CD4-positive, CD25-positive, alpha-beta regulatory T cell (primary cell): ENCODE measurements around the gene CACNA1S. TPM values are rescaled to one million over a fixed set of nuclear protein-coding genes. Genes with fewer than 3 reads are reported as not detected.

Source experiments
- ATAC-seq, 2 donors: fragments of 150-1000 bp; cut with Tn5 transposase; one replicate each; pipeline ENCODE4 v1.10.0; 2021; ENCODE audit warnings: low read depth in 2 of 2, moderate number of reproducible peaks in 2 of 2, moderate library complexity in 1 of 2
- DNase-seq, 3 donors: peaks; one replicate each; pipeline versions ENCODE4 v3.0.0 to v3.0.0-alpha.2; 2012 to 2022; ENCODE audit warnings: mixed read lengths in 1 of 3
- H3K27ac ChIP-seq: one replicate; pipeline ENCODE4 v1.7.0; 2013; ENCODE audit warnings: mild to moderate bottlenecking, low read length; ENCODE audit not compliant: insufficient read depth, poor library complexity, severe bottlenecking
- H3K27me3 ChIP-seq: one replicate; pipeline ENCODE4 v1.7.0; 2013; ENCODE audit warnings: low read length; ENCODE audit not compliant: control insufficient read depth, insufficient read depth
- H3K36me3 ChIP-seq: one replicate; pipeline ENCODE4 v1.7.0; 2013; ENCODE audit warnings: mild to moderate bottlenecking, low read length, moderate library complexity; ENCODE audit not compliant: control insufficient read depth, insufficient read depth
- H3K4me1 ChIP-seq: 2 replicates; pipeline ENCODE4 v1.7.0; 2013; ENCODE audit warnings: mild to moderate bottlenecking, low read length; ENCODE audit not compliant: insufficient read depth, control insufficient read depth, poor library complexity, severe bottlenecking
- H3K4me3 ChIP-seq: one replicate; pipeline ENCODE4 v1.7.0; 2013; ENCODE audit warnings: low read depth, mild to moderate bottlenecking, low read length, moderate library complexity
- H3K9me3 ChIP-seq, 2 experiments: 1 replicate in 1 of 2; 2 replicates in 1 of 2; pipeline ENCODE4 v1.7.0; 2013; ENCODE audit warnings: low read length in 2 of 2, mild to moderate bottlenecking in 1 of 2, moderate library complexity in 1 of 2; ENCODE audit not compliant: control insufficient read depth in 2 of 2
- H3K27ac Mint-ChIP-seq, 3 donors: one replicate each; pipeline ENCODE4 v1.8.0; 2020 to 2022; ENCODE audit warnings: mild to moderate bottlenecking in 3 of 3, mixed read lengths in 3 of 3, moderate library complexity in 2 of 3
- H3K27me3 Mint-ChIP-seq: one replicate; pipeline ENCODE4 v1.8.0; 2022; ENCODE audit warnings: mild to moderate bottlenecking, mixed read lengths
- H3K36me3 Mint-ChIP-seq: one replicate; pipeline ENCODE4 v1.8.0; 2020; ENCODE audit warnings: mixed read lengths
- H3K4me1 Mint-ChIP-seq, 4 donors: one replicate each; pipeline ENCODE4 v1.8.0; 2020 to 2022; ENCODE audit warnings: mixed read lengths in 4 of 4, mild to moderate bottlenecking in 1 of 4
- H3K4me3 Mint-ChIP-seq, 4 donors: one replicate each; pipeline ENCODE4 v1.8.0; 2020 to 2022; ENCODE audit warnings: mild to moderate bottlenecking in 4 of 4, mixed read lengths in 4 of 4, moderate library complexity in 3 of 4
- H3K9me3 Mint-ChIP-seq, 7 donors: one replicate each; pipeline ENCODE4 v1.8.0; 2020 to 2022; ENCODE audit warnings: mixed read lengths in 7 of 7, mild to moderate bottlenecking in 3 of 7, moderate library complexity in 2 of 7
- polyA plus RNA-seq, 4 donors: library from polyadenylated mRNA; unstranded; fragments of 300-500 nt; fragmentation: Illumina TruSeq; gene quantifications; one replicate each; pipeline ENCODE4 v1.2.3, GENCODE V29; 2021
- total RNA-seq: library from RNA; stranded (reverse); gene quantifications from one replicate; pipeline ENCODE4 v1.2.3, GENCODE V29; 2022

Gene CACNA1S
- total and polyA plus RNA-seq, 5 donors from 2014 or later = not detected

DNA sequence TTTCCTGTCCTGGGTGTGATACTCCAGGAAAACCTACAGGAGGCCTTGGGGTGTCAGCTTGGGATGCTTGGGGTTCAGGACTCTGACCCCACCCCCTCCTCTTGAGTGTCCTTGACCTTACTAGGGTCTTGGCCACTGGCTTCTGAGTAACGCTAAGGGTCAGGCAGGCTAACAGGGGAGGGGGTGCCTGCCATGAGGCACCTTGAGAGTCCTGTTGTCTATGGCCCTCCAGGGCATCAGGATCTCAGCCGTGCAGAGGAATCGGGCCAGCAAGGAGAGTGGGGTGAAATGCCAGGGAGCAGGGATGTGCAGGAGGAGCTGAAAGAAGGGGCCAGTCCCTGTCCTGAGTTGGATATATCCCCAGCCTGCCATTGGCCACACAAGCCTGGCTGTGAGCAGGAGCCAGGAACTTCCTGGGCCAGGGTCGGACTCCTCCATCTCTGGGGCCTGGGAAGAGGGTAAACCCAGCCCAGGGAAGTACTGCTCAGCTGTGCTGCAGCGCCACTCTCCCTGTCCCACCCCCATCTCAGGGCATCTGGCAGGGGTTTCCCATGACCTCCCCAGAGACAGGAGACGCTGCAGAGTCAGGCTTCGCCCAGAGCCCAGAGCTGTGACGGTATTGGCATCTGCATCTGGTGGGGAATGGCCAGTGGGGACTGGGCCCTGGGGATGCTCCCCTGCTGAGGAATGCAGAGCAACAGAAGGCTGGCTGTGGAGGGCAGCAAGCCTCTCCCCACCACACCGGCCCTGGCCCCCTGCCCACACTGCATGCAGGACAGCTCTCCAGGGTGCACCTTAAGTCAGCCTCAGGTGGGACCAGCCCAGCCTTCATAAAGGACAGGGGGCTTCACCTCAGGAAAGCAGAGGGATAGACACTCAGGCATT lies 95.0 kb downstream of the CACNA1S start:
- H3K27ac ChIP-seq = peak overlapping the region; percentile 15

DNA sequence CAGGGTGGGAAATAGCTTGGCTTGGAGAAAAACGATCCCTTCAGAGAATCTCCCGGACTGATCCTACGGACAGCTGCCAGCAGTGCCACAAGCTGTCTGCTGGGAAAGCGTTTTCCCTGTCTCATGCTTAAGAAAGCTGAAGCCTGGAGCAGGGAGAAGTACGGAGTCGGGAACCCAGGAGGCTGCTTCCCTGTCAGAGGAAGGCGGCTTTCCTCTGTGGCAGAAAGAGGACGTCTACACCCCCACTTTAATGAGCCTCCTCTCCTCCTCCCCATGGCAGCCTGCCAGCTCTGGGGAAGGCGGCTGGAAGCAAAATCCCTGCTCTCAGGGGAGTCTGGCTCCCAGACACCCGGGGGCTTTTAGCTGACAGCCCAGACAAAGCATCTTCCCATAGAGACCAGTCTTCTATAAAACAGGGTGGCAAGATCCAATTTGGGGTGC lies 96.0 kb downstream of the CACNA1S start:
- no peak for DNase-seq

More for the DNA sequence above, 95.0 kb downstream of the CACNA1S start:
- no peaks in the 10 kb centered on the region for H3K27me3 ChIP-seq
- Mint-ChIP-seq H3K9me3 (no peaks in the 10 kb centered on the region), H3K27ac (peak overlapping the region; percentile 38 to 92 (median 65)), H3K27me3 (no peaks in the 10 kb centered on the region), H3K4me1 (peaks cover 14 to 99% (median 64%) of the 10 kb centered on the region in 4 donors), H3K36me3 (peaks cover 10% of the 10 kb centered on the region), H3K4me3 (peak overlapping the region; percentile 31 to 76 (median 41))
- H3K9me3 ChIP-seq = no peaks in the 10 kb centered on the region
- DNase-seq (no peak), ATAC-seq (no peak)
- peaks cover under 1% of the 10 kb centered on the region for H3K36me3 ChIP-seq
- H3K4me3 ChIP-seq = no peak overlapping the region
- H3K4me1 ChIP-seq = peaks cover 98% of the 10 kb centered on the region

DNA sequence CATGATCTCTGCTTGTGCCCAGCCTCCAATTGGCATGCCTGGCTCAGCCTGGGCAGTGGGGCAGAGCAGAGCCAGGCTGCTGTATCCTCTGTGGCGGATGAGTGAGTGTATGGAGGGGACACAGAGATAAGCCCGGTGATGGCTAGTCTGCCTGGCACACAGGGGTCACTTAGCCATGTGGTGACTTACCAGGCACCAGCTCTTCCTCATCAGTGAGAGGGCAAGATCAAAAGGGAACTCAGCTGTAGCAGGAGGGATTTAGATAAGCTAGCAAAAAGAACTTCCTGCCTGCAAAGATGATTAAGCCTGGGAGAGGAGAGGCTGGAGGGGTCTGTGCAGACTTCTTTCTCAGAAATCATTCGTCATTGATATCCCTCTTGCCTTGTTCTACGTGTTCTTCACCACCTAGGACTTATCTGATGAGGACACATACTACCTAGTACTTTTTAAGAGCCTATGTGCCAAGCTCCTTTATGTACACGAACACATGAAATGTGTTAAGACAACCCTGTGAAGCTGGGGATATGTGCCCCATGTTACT lies 96.6 kb downstream of the CACNA1S start:
- H3K36me3 ChIP-seq = peaks cover 5% of the 10 kb centered on the region
- Mint-ChIP-seq H3K27me3 (no peaks in the 10 kb centered on the region), H3K27ac (peak overlapping the region; percentile 84 to 94 (median 90)), H3K9me3 (no peaks in the 10 kb centered on the region), H3K4me1 (peaks cover 19 to 99% (median 70%) of the 10 kb centered on the region in 4 donors), H3K4me3 (peak overlapping the region in 3 of 4 donors; percentile 46 to 76 (median 46)), H3K36me3 (peaks cover 16% of the 10 kb centered on the region)
- H3K9me3 ChIP-seq = no peaks in the 10 kb centered on the region
- H3K4me3 ChIP-seq = peak overlapping the region; percentile 7
- H3K27ac ChIP-seq = peak overlapping the region; percentile 30
- peaks cover 96% of the 10 kb centered on the region for H3K4me1 ChIP-seq
- ATAC-seq = peak; percentile 6 to 7
- DNase-seq = peak in 1 of 3 donors; percentile 71
- no peaks in the 10 kb centered on the region for H3K27me3 ChIP-seq

More for the DNA sequence above, 96.0 kb downstream of the CACNA1S start:
- H3K27me3 ChIP-seq = no peaks in the 10 kb centered on the region
- ATAC-seq = no peak
- H3K4me1 Mint-ChIP-seq = peaks cover 17 to 99% (median 68%) of the 10 kb centered on the region in 4 donors
- H3K27me3 Mint-ChIP-seq = no peaks in the 10 kb centered on the region
- no peaks in the 10 kb centered on the region for H3K9me3 Mint-ChIP-seq
- no peaks in the 10 kb centered on the region for H3K9me3 ChIP-seq
- peak overlapping the region in 2 of 4 donors; percentile 46 to 76 for H3K4me3 Mint-ChIP-seq
- peak overlapping the region; percentile 30 for H3K27ac ChIP-seq
- peak overlapping the region; percentile 7 for H3K4me3 ChIP-seq
- peaks cover 5% of the 10 kb centered on the region for H3K36me3 ChIP-seq
- H3K27ac Mint-ChIP-seq = peak overlapping the region; percentile 38 to 94 (median 84)
- peaks cover 15% of the 10 kb centered on the region for H3K36me3 Mint-ChIP-seq
- peaks cover 98% of the 10 kb centered on the region for H3K4me1 ChIP-seq

DNA sequence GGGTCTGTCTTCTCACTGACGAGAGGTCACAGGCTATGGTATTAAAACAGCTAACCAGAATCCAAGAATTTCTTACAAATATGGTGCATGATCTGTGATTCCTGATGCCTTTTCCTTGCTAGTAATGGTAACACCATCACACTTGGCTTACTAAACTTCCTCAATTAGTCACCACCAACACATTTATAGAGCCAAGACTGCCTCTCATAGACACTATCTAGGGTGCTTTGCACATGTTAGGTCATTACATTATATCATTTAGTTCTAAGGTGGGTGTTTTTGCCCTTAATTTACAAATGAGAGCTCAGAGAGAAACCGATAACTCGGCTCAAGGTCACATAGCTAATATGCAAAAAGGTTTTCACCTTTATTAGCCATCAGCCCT lies 97.4 kb downstream of the CACNA1S start:
- peaks cover 19 to 98% (median 66%) of the 10 kb centered on the region in 4 donors for H3K4me1 Mint-ChIP-seq
- Histone ChIP-seq H3K4me1 (peaks cover 96% of the 10 kb centered on the region), H3K4me3 (no peak overlapping the region), H3K9me3 (no peaks in the 10 kb centered on the region), H3K36me3 (peaks cover 8% of the 10 kb centered on the region), H3K27ac (no peak overlapping the region), H3K27me3 (no peaks in the 10 kb centered on the region)
- peak overlapping the region; percentile 3 to 46 (median 36) for H3K4me3 Mint-ChIP-seq
- peaks cover 16% of the 10 kb centered on the region for H3K36me3 Mint-ChIP-seq
- H3K27ac Mint-ChIP-seq = peak overlapping the region in 2 of 3 donors; percentile 31 to 43
- DNase-seq = no peak
- no peaks in the 10 kb centered on the region for H3K27me3 Mint-ChIP-seq
- no peaks in the 10 kb centered on the region for H3K9me3 Mint-ChIP-seq
- ATAC-seq = no peak

DNA sequence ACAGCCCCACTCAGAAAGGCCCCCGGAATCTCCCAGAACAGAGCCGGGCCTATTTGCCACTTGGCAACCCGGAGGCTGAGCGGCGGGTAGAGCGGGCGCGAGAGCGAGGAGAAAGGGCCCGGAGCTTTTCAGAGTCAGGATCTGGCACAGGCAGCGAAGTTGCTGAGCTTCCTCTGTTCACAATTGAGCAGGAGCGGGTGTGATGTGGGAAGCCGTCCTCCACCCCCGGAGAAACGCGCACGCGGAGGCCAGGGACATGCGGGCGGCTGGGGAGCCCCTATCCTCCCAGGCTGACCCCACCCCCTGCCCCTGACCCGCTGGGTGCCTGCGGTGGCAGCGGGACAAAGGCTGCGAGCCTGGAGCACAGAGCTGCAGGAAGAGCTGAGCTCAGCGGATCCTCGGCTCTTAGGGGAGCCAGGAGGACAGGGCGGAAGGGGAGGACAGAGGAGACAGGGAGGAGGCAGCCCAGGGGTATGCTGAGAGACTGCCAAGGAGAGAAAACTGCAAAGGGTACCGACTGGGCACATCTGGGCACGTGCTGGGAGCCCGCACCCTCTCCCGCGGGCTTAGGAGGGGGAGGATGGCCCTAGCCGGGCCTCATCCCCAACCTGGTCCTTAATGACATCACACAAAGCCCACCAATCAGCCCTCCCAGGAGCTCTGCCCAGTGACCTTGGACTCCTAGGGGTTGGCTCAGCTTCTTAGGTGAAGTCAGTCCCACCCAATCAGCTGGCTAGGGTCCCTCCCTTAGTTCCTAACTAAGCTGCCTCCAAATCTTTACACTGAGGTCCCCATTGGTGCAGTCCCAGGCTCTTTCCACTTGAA lies 98.0 kb downstream of the CACNA1S start:
- Histone ChIP-seq H3K4me3 (no peak overlapping the region), H3K27me3 (no peaks in the 10 kb centered on the region), H3K9me3 (no peaks in the 10 kb centered on the region), H3K27ac (no peak overlapping the region), H3K4me1 (peaks cover 95% of the 10 kb centered on the region), H3K36me3 (peaks cover 11% of the 10 kb centered on the region)
- H3K27me3 Mint-ChIP-seq = no peaks in the 10 kb centered on the region
- no peaks in the 10 kb centered on the region for H3K9me3 Mint-ChIP-seq
- H3K4me1 Mint-ChIP-seq = peaks cover 16 to 98% (median 65%) of the 10 kb centered on the region in 4 donors
- no peak for DNase-seq
- peak overlapping the region in 3 of 4 donors; percentile 35 to 87 (median 46) for H3K4me3 Mint-ChIP-seq
- no peak for ATAC-seq
- peak overlapping the region; percentile 31 to 82 (median 43) for H3K27ac Mint-ChIP-seq
- peaks cover 16% of the 10 kb centered on the region for H3K36me3 Mint-ChIP-seq

DNA sequence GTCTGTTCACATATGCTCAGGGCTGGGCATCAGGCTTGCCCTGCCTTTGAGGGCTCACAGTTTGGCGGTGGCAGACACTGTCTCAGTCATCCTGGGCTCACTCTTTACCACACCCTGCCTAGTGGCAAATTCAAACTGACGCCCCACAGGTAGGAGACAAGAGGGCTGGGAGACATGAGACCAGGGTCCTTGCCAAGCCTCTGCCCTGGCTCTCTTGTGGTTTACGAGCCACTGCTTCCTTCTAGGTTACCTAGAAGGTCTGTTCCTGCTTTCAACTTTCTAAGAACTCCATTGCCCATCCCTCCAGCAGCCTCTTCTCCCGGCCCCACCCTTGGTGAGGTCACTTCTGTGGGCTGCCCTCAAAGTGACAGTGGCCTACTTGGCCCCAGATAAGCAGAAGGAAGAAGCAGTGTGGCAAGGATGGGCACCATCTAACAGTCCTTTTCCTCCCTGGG lies 99.2 kb downstream of the CACNA1S start:
- Histone ChIP-seq H3K27me3 (no peaks in the 10 kb centered on the region), H3K4me3 (no peak overlapping the region), H3K27ac (no peak overlapping the region), H3K9me3 (no peaks in the 10 kb centered on the region), H3K36me3 (peaks cover 19% of the 10 kb centered on the region), H3K4me1 (peaks cover 93% of the 10 kb centered on the region)
- DNase-seq (peak in 1 of 3 donors; percentile 80), ATAC-seq (peak in 1 of 2 donors; percentile 15)
- Mint-ChIP-seq H3K27ac (peak overlapping the region; percentile 67 to 98 (median 82)), H3K36me3 (peaks cover 13% of the 10 kb centered on the region), H3K4me3 (peak overlapping the region in 2 of 4 donors; percentile 61 to 72), H3K27me3 (no peaks in the 10 kb centered on the region), H3K9me3 (no peaks in the 10 kb centered on the region), H3K4me1 (peaks cover 15 to 98% (median 64%) of the 10 kb centered on the region in 4 donors)

DNA sequence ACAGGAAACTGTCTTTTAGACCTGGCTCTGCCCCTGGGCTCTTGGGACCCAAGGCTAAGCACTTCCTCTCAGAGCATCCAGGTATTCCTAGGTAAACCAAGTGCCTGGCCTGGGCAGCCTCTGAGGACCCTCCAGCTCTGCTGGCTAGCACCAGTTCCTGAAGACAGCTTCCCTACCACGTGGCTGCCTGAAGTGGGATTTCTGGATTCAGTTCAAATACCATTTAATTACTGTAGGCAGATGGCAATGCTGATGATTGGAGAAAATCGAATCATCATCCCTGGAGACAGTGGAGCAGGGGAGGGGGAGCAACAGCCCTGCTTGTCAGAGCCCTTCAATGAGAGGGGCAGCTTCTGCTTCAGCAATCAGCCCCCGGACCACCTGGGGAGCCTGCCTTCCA lies 100.6 kb downstream of the CACNA1S start:
- H3K4me3 Mint-ChIP-seq = peak overlapping the region in 1 of 4 donors; percentile 77
- no peak overlapping the region for H3K27ac ChIP-seq

More for the DNA sequence above, 100.6 kb downstream of the CACNA1S start:
- ATAC-seq (no peak), DNase-seq (no peak)
- no peaks in the 10 kb centered on the region for H3K9me3 ChIP-seq
- H3K36me3 ChIP-seq = peaks cover 20% of the 10 kb centered on the region
- H3K4me3 ChIP-seq = no peak overlapping the region
- peaks cover 83% of the 10 kb centered on the region for H3K4me1 ChIP-seq
- H3K9me3 Mint-ChIP-seq = no peaks in the 10 kb centered on the region
- peaks cover 15 to 84% (median 56%) of the 10 kb centered on the region in 4 donors for H3K4me1 Mint-ChIP-seq
- no peaks in the 10 kb centered on the region for H3K27me3 Mint-ChIP-seq
- no peaks in the 10 kb centered on the region for H3K27me3 ChIP-seq
- H3K27ac Mint-ChIP-seq = peak overlapping the region; percentile 14 to 89 (median 82)
- peaks cover 13% of the 10 kb centered on the region for H3K36me3 Mint-ChIP-seq
